Natural killer cell treated with Interleukin-12 subunit alpha and Interleukin-12 subunit beta and Interleukin-15 and Interleukin-18, amount 100 ng/mL, for 72 hours (primary cell): ENCODE data around the gene NPAS2. TPM values are rescaled to one million over a fixed set of nuclear protein-coding genes. Genes with fewer than 3 reads are reported as not detected.

Source experiments
- ATAC-seq, 2 donors: fragments of 150-1000 bp; cut with Tn5 transposase in 1 of 2; sonication (Bioruptor Pico), chemical (Tn5 transposase) in 1 of 2; 2 replicates each; pipeline ENCODE4 v1.10.0; 2021
- DNase-seq: peaks from one replicate; pipeline ENCODE4 v3.0.0; 2022; ENCODE audit warnings: low spot score
- H3K27ac Mint-ChIP-seq, 2 donors: 1 replicate in 1 of 2; 2 replicates in 1 of 2; pipeline ENCODE4 v1.8.0; 2022; ENCODE audit warnings: mixed read lengths in 2 of 2, mild to moderate bottlenecking in 1 of 2, moderate library complexity in 1 of 2
- H3K27me3 Mint-ChIP-seq, 2 donors: 1 replicate in 1 of 2; 2 replicates in 1 of 2; pipeline ENCODE4 v1.8.0; 2022; ENCODE audit warnings: mixed read lengths in 2 of 2
- H3K36me3 Mint-ChIP-seq: one replicate; pipeline ENCODE4 v1.8.0; 2022; ENCODE audit warnings: mixed read lengths
- H3K4me1 Mint-ChIP-seq, 2 donors: 1 replicate in 1 of 2; 2 replicates in 1 of 2; pipeline ENCODE4 v1.8.0; 2022; ENCODE audit warnings: low read depth in 2 of 2, mixed read lengths in 2 of 2, mild to moderate bottlenecking in 1 of 2
- H3K4me3 Mint-ChIP-seq: one replicate; pipeline ENCODE4 v1.8.0; 2022; ENCODE audit warnings: mixed read lengths
- H3K9me3 Mint-ChIP-seq: 2 replicates; pipeline ENCODE4 v1.8.0; 2022; ENCODE audit warnings: mixed read lengths
- total RNA-seq, 2 donors: library from RNA; stranded (reverse); gene quantifications; one replicate each; pipeline ENCODE4 v1.2.3, GENCODE V29; 2022

NPAS2 gene
- total RNA-seq, 2 donors from 2014 or later: 0.31 to 0.53 TPM

DNA sequence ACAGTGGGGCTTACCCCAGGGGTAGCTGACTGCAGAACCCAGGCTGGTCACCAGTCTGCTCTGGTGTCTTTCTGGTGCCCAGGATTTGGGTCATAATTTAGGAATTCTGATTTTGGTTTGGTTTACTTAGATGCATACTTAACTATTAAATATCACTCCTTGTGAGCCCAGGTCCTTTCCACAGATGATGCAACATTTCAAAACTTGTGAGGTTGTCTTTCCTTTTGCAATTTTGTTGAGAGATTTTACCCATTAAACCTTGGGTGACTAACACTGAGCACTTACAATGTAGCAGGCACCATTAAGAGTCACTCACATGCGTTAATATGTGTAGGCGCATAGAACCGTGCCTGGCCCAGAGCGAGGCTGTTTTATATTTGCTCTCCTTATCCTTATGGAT lies 120.3 kb downstream of the NPAS2 start:
- Mint-ChIP-seq H3K36me3 (no peaks in the 10 kb centered on the region), H3K4me1 (peaks cover 3 to 9% of the 10 kb centered on the region in 2 donors), H3K27ac (no peak overlapping the region), H3K27me3 (peaks cover 1 to 3% of the 10 kb centered on the region in 2 donors), H3K9me3 (no peaks in the 10 kb centered on the region), H3K4me3 (no peak overlapping the region)
- ATAC-seq (no peak), DNase-seq (no peak)

DNA sequence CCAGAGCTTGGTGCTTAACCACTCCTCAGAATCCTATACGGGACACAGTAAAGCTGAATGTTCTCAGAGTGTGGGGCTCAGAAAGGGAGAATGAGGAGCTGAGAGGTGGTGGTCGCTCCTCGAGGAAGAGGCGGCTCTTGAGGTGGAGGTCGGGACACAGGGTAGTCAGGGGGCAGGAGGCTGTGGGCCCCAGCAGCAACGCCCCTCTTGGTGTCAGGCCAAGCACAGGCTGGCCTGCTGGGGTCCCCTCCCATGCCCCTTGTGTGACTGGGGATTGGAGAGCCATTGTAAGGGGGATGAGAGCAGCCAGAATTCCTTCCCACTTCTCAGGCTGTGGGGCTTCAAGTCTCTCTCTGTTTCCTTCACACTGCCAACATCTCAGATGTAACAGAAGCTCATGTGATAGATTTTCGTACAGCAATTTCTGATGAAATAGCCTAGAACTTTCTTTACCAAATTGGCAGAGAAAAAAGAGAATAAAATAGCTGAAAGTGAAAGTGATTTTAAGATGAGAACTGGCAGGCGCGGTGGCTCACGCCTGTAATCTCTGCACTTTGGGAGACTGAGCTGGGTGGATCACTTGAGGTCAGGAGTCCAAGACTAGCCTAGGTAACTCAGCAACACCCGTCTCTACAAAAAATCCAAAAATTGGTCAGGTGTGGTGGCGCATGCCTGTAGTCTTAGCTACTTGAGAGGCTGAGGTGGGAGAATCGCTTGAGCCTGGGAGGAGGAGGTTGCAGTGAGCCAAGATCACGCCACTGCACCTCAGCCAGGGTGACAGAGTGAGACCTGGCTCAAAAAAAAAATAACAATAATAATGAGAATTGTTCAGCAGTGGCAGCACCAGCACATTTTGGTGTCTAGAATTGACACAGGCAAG lies 121.1 kb downstream of the NPAS2 start:
- DNase-seq (peak; percentile 20), ATAC-seq (no peak)
- Mint-ChIP-seq H3K27ac (no peak overlapping the region), H3K36me3 (no peaks in the 10 kb centered on the region), H3K4me3 (no peak overlapping the region), H3K9me3 (no peaks in the 10 kb centered on the region), H3K4me1 (peaks cover 3 to 9% of the 10 kb centered on the region in 2 donors), H3K27me3 (peaks cover 3 to 7% of the 10 kb centered on the region in 2 donors)

DNA sequence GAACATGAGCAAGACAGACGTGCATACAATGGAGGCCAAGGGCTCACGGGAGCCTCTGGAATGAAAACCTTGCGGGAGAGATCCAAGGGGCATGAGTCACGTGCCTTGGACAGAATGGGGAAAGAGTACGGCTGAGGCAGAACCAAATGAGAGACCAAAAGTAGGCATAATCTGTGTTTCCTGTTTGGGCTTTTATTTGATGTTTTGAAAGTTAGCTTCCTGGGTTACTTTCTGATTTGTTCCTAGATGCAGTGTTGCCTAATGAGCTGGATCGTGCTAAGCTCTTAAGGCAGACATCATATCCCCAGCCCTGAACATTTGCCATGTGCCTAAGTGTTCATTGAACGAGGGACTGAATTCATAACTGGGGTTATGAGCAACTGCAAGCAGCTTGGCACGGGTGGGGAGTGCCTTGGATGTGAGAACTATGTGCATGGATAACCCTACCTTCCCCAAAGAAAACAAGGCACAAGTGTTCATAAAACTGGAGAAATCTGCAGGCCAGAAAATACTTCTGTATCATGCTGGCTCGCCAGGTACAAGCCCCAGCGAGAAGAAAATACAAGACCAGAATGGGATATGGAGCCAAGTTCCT lies 121.8 kb downstream of the NPAS2 start:
- peak; percentile 8 for DNase-seq
- H3K4me1 Mint-ChIP-seq: peaks cover 3 to 9% of the 10 kb centered on the region in 2 donors

GRCh38 chr2:100944617-100945432 lies 124.9 kb downstream of the NPAS2 start:
- Mint-ChIP-seq H3K4me1 (peaks cover 3 to 9% of the 10 kb centered on the region in 2 donors), H3K27me3 (peaks cover 7 to 25% of the 10 kb centered on the region in 2 donors), H3K27ac (no peak overlapping the region), H3K4me3 (no peak overlapping the region), H3K9me3 (no peaks in the 10 kb centered on the region), H3K36me3 (no peaks in the 10 kb centered on the region)
- no peak for ATAC-seq
- peak; percentile 40 for DNase-seq

More for the DNA sequence above, 121.8 kb downstream of the NPAS2 start:
- H3K27me3 Mint-ChIP-seq: peaks cover 9 to 14% of the 10 kb centered on the region in 2 donors
- no peak for ATAC-seq
- no peaks in the 10 kb centered on the region for H3K9me3 Mint-ChIP-seq
- no peaks in the 10 kb centered on the region for H3K36me3 Mint-ChIP-seq
- H3K4me3 Mint-ChIP-seq: no peak overlapping the region
- H3K27ac Mint-ChIP-seq: no peak overlapping the region

GRCh38 chr2:100945433-100945740 lies 125.4 kb downstream of the NPAS2 start:
- peak; percentile 18 for DNase-seq
- no peaks in the 10 kb centered on the region for H3K9me3 Mint-ChIP-seq
- no peak overlapping the region for H3K4me3 Mint-ChIP-seq
- H3K27me3 Mint-ChIP-seq: peaks cover 7 to 25% of the 10 kb centered on the region in 2 donors
- H3K4me1 Mint-ChIP-seq: peaks cover 3 to 9% of the 10 kb centered on the region in 2 donors
- no peak overlapping the region for H3K27ac Mint-ChIP-seq
- ATAC-seq: peak in 1 of 2 donors; percentile 8
- H3K36me3 Mint-ChIP-seq: no peaks in the 10 kb centered on the region

DNA sequence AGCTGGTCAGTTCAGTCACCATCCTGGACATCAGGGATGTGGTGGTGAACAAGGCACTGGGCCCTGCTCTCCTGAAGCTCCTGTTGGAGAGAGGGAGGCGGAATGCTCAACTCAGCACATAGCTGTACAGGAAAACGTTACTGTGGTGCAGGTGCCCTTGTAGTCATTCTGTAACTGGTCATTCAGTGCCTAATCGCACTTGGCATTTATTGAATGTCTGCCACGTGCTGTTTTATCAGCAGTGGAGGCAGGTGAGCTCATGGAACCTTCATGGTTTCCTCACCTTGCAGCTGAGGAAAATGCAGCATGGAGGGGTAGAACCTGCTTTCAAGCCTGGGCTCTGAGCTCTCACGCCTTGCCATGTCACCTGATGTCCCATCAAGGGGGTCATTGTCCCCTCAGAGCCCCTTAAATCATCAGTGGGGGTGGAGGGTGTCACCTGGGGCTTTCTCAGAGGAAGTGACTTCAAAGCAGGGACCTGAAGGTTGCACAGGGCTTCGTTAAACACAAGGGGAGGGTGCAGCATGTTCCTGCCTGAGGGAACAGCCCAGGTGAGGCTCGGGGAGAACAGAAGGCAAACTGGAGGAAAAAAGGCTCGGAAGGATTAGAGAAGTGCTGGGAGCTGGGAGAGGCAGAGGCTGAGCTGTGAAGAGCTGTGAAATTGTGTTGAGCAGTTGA lies 126.1 kb downstream of the NPAS2 start:
- Mint-ChIP-seq H3K9me3 (no peaks in the 10 kb centered on the region), H3K27ac (no peak overlapping the region), H3K4me1 (peaks cover 0 to 9% of the 10 kb centered on the region in 2 donors), H3K4me3 (no peak overlapping the region), H3K36me3 (no peaks in the 10 kb centered on the region), H3K27me3 (peaks cover 10 to 25% of the 10 kb centered on the region in 2 donors)
- DNase-seq (no peak), ATAC-seq (no peak)

- no peaks in the 10 kb centered on the region for H3K9me3 Mint-ChIP-seq
- DNase-seq (no peak), ATAC-seq (no peak)
- no peak overlapping the region for H3K4me3 Mint-ChIP-seq
- no peaks in the 10 kb centered on the region for H3K4me1 Mint-ChIP-seq
- no peak overlapping the region for H3K27ac Mint-ChIP-seq
- no peaks in the 10 kb centered on the region for H3K36me3 Mint-ChIP-seq
- peaks cover 11 to 25% of the 10 kb centered on the region in 2 donors for H3K27me3 Mint-ChIP-seq
These were observed 129.2 kb downstream of the NPAS2 start for GRCh38 chr2:100948942-100949811.

DNA sequence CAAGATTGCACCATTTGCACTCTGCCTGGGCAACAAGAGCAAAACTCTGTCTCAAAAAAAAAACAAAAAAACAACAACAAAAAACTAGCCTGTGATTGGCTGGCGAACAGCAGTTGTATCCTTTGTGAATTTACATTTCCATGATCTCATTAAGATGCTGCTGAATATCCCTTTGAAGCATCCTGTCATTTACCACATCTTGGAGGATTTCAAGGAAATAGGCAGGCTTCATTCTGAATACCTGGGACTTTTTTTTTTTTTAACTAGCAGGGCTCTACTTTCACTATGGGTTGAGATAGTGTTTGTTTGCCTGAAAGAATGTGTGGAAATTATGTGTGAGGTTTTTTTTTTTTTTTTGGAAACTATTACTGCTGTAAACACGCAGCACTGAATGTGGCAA lies 132.6 kb downstream of the NPAS2 start:
- no peak for ATAC-seq
- Mint-ChIP-seq H3K36me3 (no peaks in the 10 kb centered on the region), H3K27me3 (peaks cover 8% of the 10 kb centered on the region in 2 donors), H3K27ac (no peak overlapping the region), H3K4me3 (no peak overlapping the region), H3K9me3 (no peaks in the 10 kb centered on the region), H3K4me1 (no peaks in the 10 kb centered on the region)
- DNase-seq: peak; percentile 12

- no peaks in the 10 kb centered on the region for H3K36me3 Mint-ChIP-seq
- no peaks in the 10 kb centered on the region for H3K9me3 Mint-ChIP-seq
- H3K27ac Mint-ChIP-seq: no peak overlapping the region
- no peak overlapping the region for H3K4me3 Mint-ChIP-seq
- H3K27me3 Mint-ChIP-seq: peaks cover 8% of the 10 kb centered on the region in 2 donors
- no peaks in the 10 kb centered on the region for H3K4me1 Mint-ChIP-seq
- peak; percentile 8 for DNase-seq
- ATAC-seq: no peak
These were observed 133.6 kb downstream of the NPAS2 start for GRCh38 chr2:100953406-100954043.

- no peaks in the 10 kb centered on the region for H3K36me3 Mint-ChIP-seq
- no peaks in the 10 kb centered on the region for H3K4me1 Mint-ChIP-seq
- H3K4me3 Mint-ChIP-seq: no peak overlapping the region
- peaks cover 3 to 8% of the 10 kb centered on the region in 2 donors for H3K27me3 Mint-ChIP-seq
- H3K9me3 Mint-ChIP-seq: no peaks in the 10 kb centered on the region
- no peak for DNase-seq
- H3K27ac Mint-ChIP-seq: no peak overlapping the region
- no peak for ATAC-seq
These were observed 134.1 kb downstream of the NPAS2 start for GRCh38 chr2:100954044-100954420.

DNA sequence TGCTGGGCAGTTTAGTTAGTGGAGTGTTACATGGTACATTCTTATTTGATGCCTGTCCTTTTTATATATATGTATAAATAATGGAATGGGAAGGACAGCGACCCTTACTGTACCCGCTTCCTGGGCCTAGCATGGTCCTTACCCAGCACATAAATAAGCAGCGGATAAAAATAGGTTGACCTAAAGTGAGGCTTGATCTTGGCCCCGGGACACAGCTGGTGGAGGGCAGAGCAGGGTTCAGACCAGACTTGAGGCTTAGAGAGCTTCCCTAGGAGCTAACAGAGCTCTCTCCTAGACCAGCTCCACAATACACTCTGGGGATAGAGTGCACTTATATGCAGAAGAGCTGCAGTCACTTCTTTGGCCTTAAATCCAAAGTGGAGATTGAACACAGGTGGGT lies 135.3 kb downstream of the NPAS2 start:
- peaks cover 0 to 8% of the 10 kb centered on the region in 2 donors for H3K27me3 Mint-ChIP-seq
- H3K9me3 Mint-ChIP-seq: no peaks in the 10 kb centered on the region
- H3K4me1 Mint-ChIP-seq: no peaks in the 10 kb centered on the region
- H3K4me3 Mint-ChIP-seq: no peak overlapping the region
- DNase-seq: peak; percentile 12
- ATAC-seq: no peak
- no peaks in the 10 kb centered on the region for H3K36me3 Mint-ChIP-seq
- no peak overlapping the region for H3K27ac Mint-ChIP-seq

DNA sequence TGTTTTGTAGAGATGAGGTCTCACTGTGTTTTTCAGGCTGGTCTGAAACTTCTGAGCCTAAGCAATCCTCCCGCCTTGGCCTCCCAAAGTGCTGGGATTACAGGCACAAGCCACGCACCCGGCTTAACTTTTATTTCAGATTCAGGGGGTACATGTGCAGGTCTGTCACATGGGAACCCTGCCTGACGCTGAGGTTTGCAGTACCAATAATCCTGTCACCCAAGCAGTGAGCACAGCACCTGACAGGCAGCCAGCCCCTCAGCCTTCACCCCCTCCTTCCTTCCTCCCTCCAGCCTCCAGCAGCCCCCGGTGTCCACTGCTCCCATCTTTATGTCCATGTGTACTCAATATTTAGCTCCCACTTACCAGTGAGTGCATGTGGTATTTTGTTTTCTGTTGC lies 136.1 kb downstream of the NPAS2 start:
- DNase-seq (no peak), ATAC-seq (no peak)
- H3K27me3 Mint-ChIP-seq: peaks cover 0 to 5% of the 10 kb centered on the region in 2 donors
- H3K9me3 Mint-ChIP-seq: no peaks in the 10 kb centered on the region
- no peak overlapping the region for H3K27ac Mint-ChIP-seq
- H3K4me1 Mint-ChIP-seq: no peaks in the 10 kb centered on the region
- H3K36me3 Mint-ChIP-seq: no peaks in the 10 kb centered on the region
- no peak overlapping the region for H3K4me3 Mint-ChIP-seq
